GM19397 (cell line): Measurements from ENCODE around the gene CDKAL1.
A peak's percentile ranks its signal among the peaks of the same experiment; 100 is the strongest.

Experiments used
- ATAC-seq: cut with Tn5 transposase; IDR thresholded peaks from one replicate; pipeline ENCODE4 v1.9.1; 2021; ENCODE audit warnings: mild to moderate bottlenecking, moderate library complexity; ENCODE audit not compliant: unreplicated experiment

Gene CDKAL1

GRCh38 chr6:20909621-20910020, 375.4 kb downstream of the CDKAL1 start:
- no peak for ATAC-seq

DNA sequence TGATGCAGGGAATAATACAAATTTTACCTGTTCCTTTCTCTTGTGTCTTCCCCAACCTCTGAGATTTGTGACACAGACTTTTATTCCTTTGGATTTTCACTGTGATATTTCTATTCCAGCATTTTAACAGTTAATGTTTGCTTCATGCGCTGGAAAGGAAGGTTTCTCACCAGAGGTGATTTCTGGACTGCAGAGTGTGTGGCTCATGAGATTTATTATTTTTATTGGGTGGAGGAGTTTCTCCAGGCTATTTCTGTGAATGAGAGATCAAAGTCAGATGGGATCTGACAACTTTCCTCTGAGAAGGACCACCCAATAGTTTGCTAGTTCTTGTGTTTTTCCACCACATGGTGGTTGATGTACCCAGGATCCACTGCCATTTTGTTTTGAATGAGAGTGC, 377.5 kb downstream of the CDKAL1 start:
- no peak for ATAC-seq

- ATAC-seq = no peak
Observed at GRCh38 chr6:20915156-20915555, 380.9 kb downstream of the CDKAL1 start.

DNA sequence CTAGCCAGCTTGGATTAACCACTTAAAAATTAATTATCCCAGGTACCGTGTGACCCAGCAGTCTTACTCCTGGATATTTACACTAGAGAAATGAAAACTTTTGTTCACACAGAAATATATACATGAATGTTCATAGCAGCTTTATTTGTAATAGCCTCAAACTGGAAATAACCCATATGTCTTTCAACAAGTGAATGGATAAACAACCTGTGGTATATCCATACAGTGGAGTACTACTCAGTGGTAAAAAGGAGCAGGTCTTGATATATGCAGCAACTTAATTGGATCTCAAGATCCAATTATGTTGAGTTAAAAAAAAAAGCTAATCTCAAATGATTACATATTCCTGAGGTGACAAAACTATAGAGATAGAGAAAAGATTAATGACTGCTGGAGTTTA, 381.4 kb downstream of the CDKAL1 start:
- ATAC-seq = no peak

DNA sequence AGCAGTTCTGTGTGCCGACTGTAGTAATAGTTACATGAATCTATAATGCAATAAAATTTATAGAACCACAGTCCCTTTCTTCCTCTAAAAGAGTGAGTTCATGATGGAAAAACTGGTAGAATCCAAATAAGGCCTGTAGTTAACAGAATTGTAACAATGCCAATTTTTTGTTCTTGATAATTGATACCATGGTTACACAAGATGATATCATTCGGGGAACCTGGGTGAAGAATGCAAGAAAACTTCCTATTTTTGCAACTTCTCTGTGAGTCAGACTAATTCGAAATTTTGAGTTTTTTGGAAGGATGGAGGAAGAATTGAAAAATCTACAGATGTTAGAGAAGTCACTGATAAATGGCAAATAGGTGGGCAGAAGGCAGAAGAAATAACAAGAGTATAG, 381.8 kb downstream of the CDKAL1 start:
- ATAC-seq = no peak

GRCh38 chr6:20918868-20919267, 384.6 kb downstream of the CDKAL1 start:
- ATAC-seq = no peak

DNA sequence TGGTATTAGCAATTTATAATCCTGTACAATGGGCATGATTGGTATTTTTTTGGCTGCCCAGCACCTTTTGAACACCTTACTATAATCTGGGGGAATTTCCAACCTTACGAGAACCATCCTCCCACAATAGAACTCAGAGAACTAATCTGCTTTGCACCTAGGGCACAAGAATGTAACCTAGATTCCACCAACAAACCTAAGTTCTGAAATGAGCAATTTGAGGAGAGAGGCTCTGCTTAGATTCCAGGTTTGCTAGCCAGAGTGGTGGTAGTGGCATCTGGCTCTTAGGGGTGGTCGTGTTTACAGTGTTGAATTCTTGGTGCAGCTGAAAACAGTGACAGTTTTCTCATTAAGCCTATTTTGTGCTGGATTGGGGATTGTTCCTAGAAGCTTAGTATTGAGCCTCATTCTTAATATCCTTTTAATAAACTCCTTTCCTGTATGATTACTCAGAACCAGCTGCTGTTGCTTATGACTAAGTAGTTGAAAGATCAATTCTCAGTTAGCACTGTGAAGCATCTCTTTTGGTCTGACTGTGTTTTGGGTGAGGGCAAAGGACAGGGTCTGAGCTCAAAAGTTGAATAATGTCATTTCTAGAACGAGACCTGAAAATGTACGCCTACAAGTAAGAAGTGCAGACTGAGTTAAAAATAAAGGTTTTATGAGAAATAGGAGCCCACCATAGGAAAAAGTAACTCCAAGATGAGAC, 385.6 kb downstream of the CDKAL1 start:
- peak; percentile 42 for ATAC-seq

DNA sequence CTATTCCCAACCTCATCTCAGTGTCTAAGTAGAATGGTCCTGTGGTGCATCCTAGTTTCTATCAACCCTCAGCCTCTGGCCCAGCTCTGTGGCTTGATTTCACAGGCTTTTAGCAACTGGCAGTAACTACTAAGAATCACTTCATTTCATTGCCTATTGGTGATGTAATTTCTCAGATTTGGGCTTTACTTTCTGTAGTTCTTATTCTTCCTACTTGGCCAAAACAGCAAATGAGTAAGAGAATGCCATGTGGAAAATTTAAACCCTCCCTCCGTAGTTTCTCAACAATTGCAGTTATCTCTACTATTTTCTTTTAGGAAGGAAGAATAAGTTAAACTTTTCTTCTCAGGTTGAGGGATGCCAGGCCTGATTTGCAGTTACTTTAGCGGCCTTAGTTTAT, 387.3 kb downstream of the CDKAL1 start:
- no peak for ATAC-seq

DNA sequence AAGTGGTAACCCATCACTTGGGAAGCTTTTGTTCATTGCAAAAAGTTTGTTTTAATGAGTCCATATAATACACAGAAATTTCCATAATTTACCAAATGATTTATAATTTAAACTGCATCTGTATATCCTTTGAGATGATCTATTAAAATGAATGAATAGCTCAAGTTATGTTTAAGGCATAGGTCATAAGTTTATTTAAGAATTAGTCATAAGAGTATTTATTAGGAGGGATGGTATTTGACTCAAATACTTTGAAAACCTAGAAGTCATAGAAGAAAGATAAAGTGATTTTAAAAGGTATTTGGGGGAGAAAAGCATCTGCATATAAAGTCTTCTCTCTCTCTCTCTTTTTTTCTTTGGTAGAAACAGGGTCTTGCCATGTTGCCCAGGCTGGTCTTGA, 388.5 kb downstream of the CDKAL1 start:
- no peak for ATAC-seq

- ATAC-seq = peak; percentile 76
Observed at GRCh38 chr6:20924094-20924493, 389.8 kb downstream of the CDKAL1 start.

GRCh38 chr6:20924911-20925543, 390.8 kb downstream of the CDKAL1 start:
- no peak for ATAC-seq

DNA sequence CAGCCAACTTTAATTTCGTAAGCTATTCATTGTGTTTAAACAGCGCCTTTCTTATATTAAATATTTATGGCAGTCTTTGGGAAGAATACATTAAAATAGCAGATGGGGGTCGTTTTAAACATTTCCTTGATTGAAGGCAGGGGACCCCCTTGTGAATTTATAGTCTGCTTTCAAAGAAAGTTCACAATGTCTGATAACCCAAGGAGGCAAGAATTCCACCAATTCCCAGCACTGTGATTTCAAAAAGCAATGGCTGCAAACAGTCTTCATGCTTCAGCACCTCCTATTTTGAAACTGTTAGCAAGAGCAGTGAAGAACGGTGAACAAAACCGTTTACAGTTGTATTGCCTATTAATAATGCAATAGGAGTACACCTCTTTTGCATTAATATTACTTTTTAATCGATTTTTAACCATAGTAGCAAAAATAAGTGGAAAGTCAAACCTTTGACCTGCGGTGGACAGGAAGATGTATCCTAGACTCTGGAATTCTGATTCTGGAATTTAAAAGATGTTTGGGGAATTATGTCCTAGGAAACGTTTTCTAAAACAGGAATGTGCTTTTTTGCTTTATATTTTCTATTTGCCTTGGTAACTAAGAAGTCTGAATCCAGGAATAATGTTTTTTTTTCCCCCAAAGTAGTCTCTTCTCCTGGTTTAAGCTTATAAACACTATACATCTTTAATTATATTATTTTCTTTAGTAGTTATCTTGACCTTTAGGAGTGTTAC, 393.0 kb downstream of the CDKAL1 start:
- no peak for ATAC-seq

DNA sequence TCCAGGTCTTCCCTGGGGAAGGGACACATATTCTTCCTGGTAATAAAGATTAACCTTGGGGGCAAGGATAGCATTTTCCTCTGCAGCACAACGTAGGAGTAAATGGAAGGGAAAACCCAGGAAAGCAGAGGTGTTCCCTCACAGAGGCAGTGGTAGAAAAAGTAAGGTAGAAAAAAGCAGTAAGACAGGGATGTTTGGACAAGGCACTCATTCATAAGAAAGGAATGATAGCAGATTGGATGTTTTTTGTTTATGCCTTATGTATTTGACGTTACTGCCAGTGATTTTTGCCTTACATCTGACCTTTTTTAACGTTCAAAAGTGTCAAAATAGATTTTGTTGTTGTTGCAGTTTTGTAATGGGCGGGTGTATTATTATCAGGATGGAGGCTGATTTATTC, 395.0 kb downstream of the CDKAL1 start:
- no peak for ATAC-seq

DNA sequence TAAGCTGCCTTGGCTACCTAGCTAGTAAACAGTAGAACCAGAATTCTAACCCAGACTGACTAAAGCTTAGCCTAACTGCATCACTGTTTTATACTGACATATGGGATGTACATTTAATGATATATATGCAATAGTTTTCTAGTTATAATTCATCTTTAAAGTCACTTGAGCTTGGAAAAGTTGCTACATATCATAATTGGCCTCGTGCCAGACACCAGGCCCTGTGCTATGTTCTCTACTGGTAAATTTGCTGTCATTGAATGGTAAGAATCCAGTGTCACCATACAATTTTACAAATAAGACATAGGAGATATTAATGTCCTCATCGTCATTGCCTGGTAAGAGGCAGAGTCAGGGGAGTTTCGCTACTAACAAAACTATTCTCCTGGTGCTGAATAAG, 396.8 kb downstream of the CDKAL1 start:
- ATAC-seq = no peak

DNA sequence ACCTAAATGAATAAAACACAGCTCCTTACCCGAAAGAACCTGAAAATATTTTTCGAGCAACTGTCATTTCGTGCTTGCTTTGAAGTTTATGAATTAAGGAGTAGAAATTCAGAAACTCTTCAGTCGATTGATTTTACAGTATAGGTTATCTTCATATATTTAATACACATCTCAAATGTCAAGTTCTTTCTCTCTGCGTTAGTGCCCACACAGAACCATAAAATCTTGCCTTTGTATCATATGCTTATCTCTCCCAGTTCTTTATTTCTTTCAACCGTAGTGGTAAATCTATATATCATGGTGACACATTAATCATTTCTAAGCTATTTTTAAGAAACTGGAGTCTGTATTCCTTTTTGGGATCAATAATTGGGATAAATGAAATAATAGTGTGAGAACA, 397.5 kb downstream of the CDKAL1 start:
- no peak for ATAC-seq

- ATAC-seq = no peak
Observed at GRCh38 chr6:20932284-20932683, 398.0 kb downstream of the CDKAL1 start.

- no peak for ATAC-seq
Observed at GRCh38 chr6:20933057-20933788, 399.0 kb downstream of the CDKAL1 start.

DNA sequence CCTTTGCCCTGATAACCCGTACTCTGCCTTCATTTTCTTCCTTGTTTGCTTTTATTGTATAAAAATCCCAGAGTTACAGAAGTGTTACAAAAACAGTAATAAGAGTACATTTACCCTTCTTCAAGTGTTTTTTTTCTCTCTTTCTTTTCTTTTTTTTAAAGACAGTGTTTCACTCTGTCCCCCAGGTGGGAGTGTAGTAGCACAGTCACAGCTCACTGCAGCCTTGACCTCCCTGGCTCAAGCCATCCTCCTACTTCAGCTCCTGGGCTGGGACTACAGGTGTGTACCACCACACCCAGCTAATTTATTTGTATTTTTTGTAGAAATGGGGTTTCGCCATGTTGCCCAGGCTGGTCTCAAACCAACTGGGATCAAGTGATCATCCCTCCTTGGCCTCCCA, 402.7 kb downstream of the CDKAL1 start:
- ATAC-seq = no peak

DNA sequence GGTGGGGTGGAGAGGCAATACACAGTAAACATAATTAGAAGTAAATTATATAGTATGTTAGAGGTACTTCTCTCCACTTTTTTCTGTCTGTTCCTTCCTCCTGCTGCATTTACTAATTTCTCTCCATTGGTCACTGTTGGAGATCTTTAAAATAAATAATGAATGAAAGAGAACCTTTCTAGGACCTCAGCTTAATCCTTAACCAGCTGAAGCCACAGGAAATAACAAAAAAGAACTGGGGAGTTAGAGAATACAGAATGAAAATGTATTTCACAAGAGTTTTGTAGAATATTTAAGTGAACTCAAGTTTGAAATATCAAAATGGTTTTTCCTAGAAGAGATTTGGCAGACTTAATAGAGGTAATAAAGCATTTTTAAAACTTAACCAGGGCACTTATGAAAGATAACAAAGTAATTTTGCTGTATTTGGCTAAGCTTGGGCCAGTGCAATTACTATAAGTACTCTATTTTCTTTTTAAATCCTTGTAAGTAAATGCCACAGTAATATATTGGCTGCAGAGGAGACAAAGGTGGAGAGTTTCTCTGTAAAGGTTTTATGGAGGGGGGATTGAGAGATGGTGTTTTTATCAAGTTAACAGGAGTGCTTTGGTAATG, 405.0 kb downstream of the CDKAL1 start:
- no peak for ATAC-seq

GRCh38 chr6:20943040-20943627, 408.9 kb downstream of the CDKAL1 start:
- ATAC-seq = no peak

DNA sequence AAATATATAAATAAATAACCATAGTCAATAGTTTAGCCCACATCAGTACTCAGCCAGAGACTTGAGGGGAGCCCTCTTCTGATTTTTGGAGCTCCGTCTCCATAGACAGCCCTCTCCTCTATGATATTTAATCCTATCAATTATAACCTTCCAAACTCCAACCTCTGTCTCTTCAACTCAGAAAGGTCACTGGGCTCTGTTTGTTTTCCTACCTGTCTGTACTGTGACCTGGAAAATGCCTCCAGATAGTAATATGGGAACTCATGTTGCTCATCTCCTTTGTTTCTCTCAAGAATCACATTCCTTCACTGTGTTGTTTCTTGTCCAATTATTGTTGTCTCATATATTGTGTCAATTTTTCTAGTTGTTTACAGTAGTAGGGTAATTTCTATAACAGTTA, 409.7 kb downstream of the CDKAL1 start:
- ATAC-seq = no peak
